Thoracic aorta (tissue), 2 donors: ENCODE data around the gene PAPPA2. TPM values are rescaled to one million over a fixed set of nuclear protein-coding genes. Genes with fewer than 3 reads are reported as not detected.

ENCODE experiments used
- ATAC-seq: fragments of 150-250 bp; one replicate; pipeline ENCODE4 v1.8.0; 2017; ENCODE audit warnings: low read depth; ENCODE audit not compliant: insufficient number of reproducible peaks, low FRiP score
- DNase-seq: peaks from one replicate; pipeline ENCODE4 v3.0.0-alpha.2; 2020; ENCODE audit warnings: low spot score
- H3K27ac ChIP-seq, 2 donors: fragments of 200-600 bp; sonication (generic); 1 replicate in 1 of 2; 2 replicates in 1 of 2; pipeline ENCODE4 v1.5.1; 2016; ENCODE audit warnings: mild to moderate bottlenecking in 2 of 2, moderate library complexity in 2 of 2
- H3K27me3 ChIP-seq: fragments of 200-600 bp; sonication (generic); replicated peaks from 2 replicates; pipeline ENCODE4 v1.6.0; 2016; ENCODE audit warnings: mild to moderate bottlenecking; ENCODE audit not compliant: insufficient read depth
- H3K36me3 ChIP-seq: fragments of 200-600 bp; sonication (generic); one replicate; pipeline ENCODE4 v1.5.1; 2016
- H3K4me1 ChIP-seq, 2 donors: fragments of 200-600 bp; sonication (generic); 1 replicate in 1 of 2; 2 replicates in 1 of 2; pipeline versions ENCODE4 v1.5.1 to v1.6.0; 2016; ENCODE audit warnings: low read depth in 2 of 2, mild to moderate bottlenecking in 1 of 2; ENCODE audit not compliant: control insufficient read depth in 1 of 2
- H3K4me3 ChIP-seq: fragments of 200-600 bp; sonication (generic); 2 replicates; pipeline ENCODE4 v1.5.1; 2016; ENCODE audit warnings: mild to moderate bottlenecking
- H3K9me3 ChIP-seq: fragments of 200-600 bp; sonication (generic); 2 replicates; pipeline ENCODE4 v1.5.1; 2016
- total RNA-seq, 2 donors: library from RNA; depleted of rRNA; stranded (reverse); fragments of >200 nt; gene quantifications; one replicate each; pipeline versions ENCODE4 v1.1.0 to v1.2.3, GENCODE V29; 2016
- TF ChIP-seq, protein P1 (sequence below): fragments of 200-600 bp; sonication (generic); IDR thresholded peaks from one replicate; pipeline ENCODE4 v1.5.1; 2019; ENCODE audit warnings: antibody characterized with exemption

PAPPA2 gene
- total RNA-seq, 2 donors from 2014 or later = 1.1 to 2.0 TPM

DNA sequence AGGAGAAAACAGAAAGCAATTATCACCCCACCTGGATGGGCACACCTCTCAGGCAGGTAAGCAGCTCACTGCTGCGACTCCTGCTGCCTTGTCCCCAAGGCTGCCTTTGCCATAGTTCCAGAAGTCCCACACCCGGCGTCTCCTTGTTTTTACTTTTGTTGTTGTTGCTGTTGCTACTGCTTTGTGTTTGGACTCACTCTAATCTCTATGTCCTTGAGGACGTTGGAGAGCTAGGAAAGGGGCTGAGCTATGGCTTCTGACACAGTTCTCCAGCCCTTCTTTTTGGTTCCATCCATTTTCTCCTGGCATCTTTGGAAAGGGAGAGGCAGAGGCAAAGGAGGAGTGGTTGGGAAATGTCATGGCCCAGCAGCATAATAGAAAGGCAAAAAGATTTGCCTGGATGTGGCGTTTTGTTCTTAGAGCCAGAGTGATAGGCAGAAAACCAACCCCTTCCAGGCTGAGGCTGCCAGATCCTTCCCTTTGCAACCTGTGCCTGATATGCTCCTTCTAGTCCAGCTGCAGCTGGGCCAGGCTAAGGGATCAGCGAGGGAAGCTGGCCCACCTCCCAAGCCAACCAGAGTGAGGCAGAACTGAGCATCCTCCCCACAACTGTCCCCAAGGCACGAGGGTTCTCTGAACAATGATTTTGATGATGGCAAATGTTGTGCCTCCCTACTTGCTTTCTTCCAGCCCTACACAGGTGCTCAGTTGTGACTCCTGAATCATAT, 430.8 kb downstream of the PAPPA2 start:
- ATAC-seq (no peak), DNase-seq (no peak)
- Histone ChIP-seq H3K9me3 (no peaks in the 10 kb centered on the region), H3K36me3 (no peaks in the 10 kb centered on the region), H3K4me1 (peaks cover 0 to 4% of the 10 kb centered on the region in 2 donors), H3K4me3 (no peak overlapping the region), H3K27me3 (no peaks in the 10 kb centered on the region), H3K27ac (no peak overlapping the region)
- TF ChIP-seq, protein P1, sequence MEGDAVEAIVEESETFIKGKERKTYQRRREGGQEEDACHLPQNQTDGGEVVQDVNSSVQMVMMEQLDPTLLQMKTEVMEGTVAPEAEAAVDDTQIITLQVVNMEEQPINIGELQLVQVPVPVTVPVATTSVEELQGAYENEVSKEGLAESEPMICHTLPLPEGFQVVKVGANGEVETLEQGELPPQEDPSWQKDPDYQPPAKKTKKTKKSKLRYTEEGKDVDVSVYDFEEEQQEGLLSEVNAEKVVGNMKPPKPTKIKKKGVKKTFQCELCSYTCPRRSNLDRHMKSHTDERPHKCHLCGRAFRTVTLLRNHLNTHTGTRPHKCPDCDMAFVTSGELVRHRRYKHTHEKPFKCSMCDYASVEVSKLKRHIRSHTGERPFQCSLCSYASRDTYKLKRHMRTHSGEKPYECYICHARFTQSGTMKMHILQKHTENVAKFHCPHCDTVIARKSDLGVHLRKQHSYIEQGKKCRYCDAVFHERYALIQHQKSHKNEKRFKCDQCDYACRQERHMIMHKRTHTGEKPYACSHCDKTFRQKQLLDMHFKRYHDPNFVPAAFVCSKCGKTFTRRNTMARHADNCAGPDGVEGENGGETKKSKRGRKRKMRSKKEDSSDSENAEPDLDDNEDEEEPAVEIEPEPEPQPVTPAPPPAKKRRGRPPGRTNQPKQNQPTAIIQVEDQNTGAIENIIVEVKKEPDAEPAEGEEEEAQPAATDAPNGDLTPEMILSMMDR = no peak

DNA sequence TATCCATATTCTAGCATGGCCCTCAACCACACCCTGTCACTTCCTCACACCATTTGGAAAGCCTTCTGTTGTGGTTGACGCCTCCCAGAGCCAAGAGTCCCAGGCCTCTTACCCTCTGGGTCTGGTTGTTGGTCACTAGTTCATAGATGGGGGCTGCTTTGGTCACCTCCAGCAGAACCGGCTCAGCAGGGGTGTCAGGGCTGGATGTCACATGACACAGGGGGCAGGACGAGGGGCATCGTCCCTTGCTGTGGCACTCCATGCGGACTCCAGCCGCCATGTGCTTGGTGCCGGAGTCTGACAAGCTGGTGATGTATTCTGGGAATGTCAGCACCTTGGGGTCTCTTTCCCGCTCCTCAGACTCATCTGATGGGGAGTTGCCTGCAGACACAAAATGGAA, 431.5 kb downstream of the PAPPA2 start:
- no peak overlapping the region for H3K27ac ChIP-seq
- no peaks in the 10 kb centered on the region for H3K27me3 ChIP-seq
- no peak overlapping the region for H3K4me3 ChIP-seq
- no peak for ATAC-seq
- no peaks in the 10 kb centered on the region for H3K9me3 ChIP-seq
- TF ChIP-seq, protein P1 = no peak
- DNase-seq = no peak
- peaks cover 0 to 3% of the 10 kb centered on the region in 2 donors for H3K4me1 ChIP-seq
- no peaks in the 10 kb centered on the region for H3K36me3 ChIP-seq
